H1 (cell line): Measurements from ENCODE around the gene GRM6. TPM values are rescaled to one million over a fixed set of nuclear protein-coding genes. Genes with fewer than 3 reads are reported as not detected.

Source experiments
- CTCF ChIA-PET: fragments of 300-600 bp; sonication (Branson Sonifier 250); formaldehyde crosslinking; loops from one replicate; lab custom pipeline; 2021; ENCODE audit not compliant: partially characterized antibody; lab: Charles Lee
- POLR2A ChIA-PET: fragments of 300-600 bp; sonication (Branson Sonifier 250); formaldehyde crosslinking; loops from one replicate; lab custom pipeline; 2021; ENCODE audit warnings: inconsistent platforms; ENCODE audit not compliant: partially characterized antibody; lab: Charles Lee
- DNase-seq, 2 experiments: peaks; one replicate each; pipeline versions ENCODE4 v3.0.0 to v3.0.0-alpha.2; 2010 to 2022; ENCODE audit warnings: low spot score in 2 of 2, low read depth in 1 of 2, mixed read lengths in 1 of 2
- FAIRE-seq: peaks from 2 replicates; lab custom pipeline; 2011; peaks lifted over from hg19 to GRCh38; lab: Jason Lieb, UNC
- H2AFZ ChIP-seq: 2 replicates; pipeline ENCODE4 v1.8.1; 2012; ENCODE audit warnings: low read length, inconsistent platforms
- H2AK5ac ChIP-seq: 2 replicates; pipeline ENCODE4 v1.6.1; 2013; ENCODE audit warnings: low read depth, low read length
- H2BK120ac ChIP-seq: replicated peaks from 2 replicates; pipeline ENCODE3; 2013; ENCODE audit warnings: low read depth, low read length, inconsistent platforms
- H2BK12ac ChIP-seq: 2 replicates; pipeline ENCODE4 v1.6.1; 2013; ENCODE audit warnings: low read depth, low read length
- H2BK15ac ChIP-seq: 2 replicates; pipeline ENCODE4 v1.6.1; 2013; ENCODE audit warnings: low read length
- H2BK20ac ChIP-seq: 2 replicates; pipeline ENCODE4 v1.6.1; 2013; ENCODE audit warnings: low read length
- H2BK5ac ChIP-seq: 2 replicates; pipeline ENCODE4 v1.6.1; 2013; ENCODE audit warnings: low read depth, low read length
- H3K14ac ChIP-seq: 2 replicates; pipeline ENCODE4 v1.6.1; 2013; ENCODE audit warnings: inconsistent platforms; ENCODE audit not compliant: insufficient read length
- H3K18ac ChIP-seq: 2 replicates; pipeline ENCODE4 v1.6.1; 2013; ENCODE audit warnings: low read length; ENCODE audit errors: extremely low read depth
- H3K23ac ChIP-seq: 2 replicates; pipeline ENCODE4 v1.6.1; 2013; ENCODE audit warnings: inconsistent platforms; ENCODE audit not compliant: insufficient read length
- H3K23me2 ChIP-seq: 2 replicates; pipeline ENCODE4 v1.6.1; 2013; ENCODE audit warnings: low read depth, low read length
- H3K27ac ChIP-seq: 2 replicates; pipeline ENCODE4 v1.6.1; 2011; ENCODE audit warnings: low read depth, low read length, inconsistent platforms
- H3K27me3 ChIP-seq, 4 experiments: replicated peaks in 1 of 4; 1 replicate in 1 of 4; 2 replicates in 3 of 4; pipeline versions ENCODE4 v1.6.1 to v1.8.1; 2011 to 2013; ENCODE audit warnings: low read length in 3 of 4, mild to moderate bottlenecking in 3 of 4, inconsistent platforms in 2 of 4, mixed read lengths in 2 of 4, moderate library complexity in 1 of 4; ENCODE audit not compliant: control insufficient read depth in 3 of 4, insufficient read depth in 3 of 4; ENCODE audit errors: extremely low read depth in 1 of 4
- H3K36me3 ChIP-seq, 4 experiments: 2 replicates each; pipeline versions ENCODE4 v1.6.1 to v1.8.1; 2011 to 2013; ENCODE audit warnings: mild to moderate bottlenecking in 4 of 4, low read length in 3 of 4, moderate library complexity in 2 of 4, control low read depth in 1 of 4, inconsistent platforms in 1 of 4; ENCODE audit not compliant: insufficient read depth in 4 of 4, control insufficient read depth in 2 of 4
- H3K4ac ChIP-seq: replicated peaks from 2 replicates; pipeline ENCODE3; 2013; ENCODE audit warnings: low read length, low read depth, mixed read lengths, inconsistent platforms; ENCODE audit not compliant: insufficient read length
- H3K4me1 ChIP-seq, 4 experiments: replicated peaks in 1 of 4; 1 replicate in 1 of 4; 2 replicates in 3 of 4; pipeline versions ENCODE4 v1.6.1 to v1.8.1; 2011 to 2013; ENCODE audit warnings: low read length in 3 of 4, inconsistent platforms in 2 of 4, mixed read lengths in 1 of 4; ENCODE audit not compliant: insufficient read depth in 4 of 4, control insufficient read depth in 3 of 4
- H3K4me2 ChIP-seq, 2 experiments: 2 replicates each; pipeline versions ENCODE4 v1.6.1 to v1.8.1; 2011 to 2013; ENCODE audit warnings: low read depth in 2 of 2, low read length in 2 of 2, control low read depth in 1 of 2, inconsistent platforms in 1 of 2, mild to moderate bottlenecking in 1 of 2; ENCODE audit not compliant: insufficient read depth in 1 of 2
- H3K4me3 ChIP-seq, 4 experiments: fragments of 200-600, 300-600 bp in 1 of 4; sonication (generic), shearing (Covaris generic), sonication (Bioruptor Twin) in 1 of 4; 2 replicates each; pipeline versions ENCODE4 v1.5.1 to v1.8.1; 2011 to 2016; ENCODE audit warnings: low read length in 4 of 4, low read depth in 3 of 4, control low read depth in 2 of 4, inconsistent platforms in 2 of 4, mild to moderate bottlenecking in 2 of 4, mixed read lengths in 1 of 4, moderate library complexity in 1 of 4; ENCODE audit not compliant: insufficient read depth in 2 of 4; ENCODE audit errors: extremely low read depth in 1 of 4
- H3K56ac ChIP-seq: replicated peaks from 2 replicates; pipeline ENCODE3; 2013; ENCODE audit warnings: low read depth, mild to moderate bottlenecking, mixed read lengths, low read length, inconsistent platforms; ENCODE audit not compliant: insufficient read length
- H3K79me1 ChIP-seq: 2 replicates; pipeline ENCODE4 v1.6.1; 2013; ENCODE audit warnings: low read depth, low read length, control low read depth
- H3K79me2 ChIP-seq, 2 experiments: 2 replicates each; pipeline versions ENCODE4 v1.6.1 to v1.8.1; 2012 to 2013; ENCODE audit warnings: low read length in 2 of 2, mild to moderate bottlenecking in 2 of 2, inconsistent platforms in 1 of 2; ENCODE audit not compliant: insufficient read depth in 2 of 2, control insufficient read depth in 1 of 2
- H3K9ac ChIP-seq, 4 experiments: replicated peaks in 1 of 4; 1 replicate in 1 of 4; 2 replicates in 3 of 4; pipeline versions ENCODE4 v1.6.1 to v1.8.1; 2011 to 2013; ENCODE audit warnings: low read depth in 3 of 4, low read length in 3 of 4, control low read depth in 2 of 4, mild to moderate bottlenecking in 2 of 4, moderate library complexity in 2 of 4, inconsistent platforms in 1 of 4; ENCODE audit errors: extremely low read depth in 1 of 4
- H3K9me3 ChIP-seq, 2 experiments: 2 replicates each; pipeline versions ENCODE4 v1.6.1 to v1.8.1; 2012 to 2013; ENCODE audit warnings: mild to moderate bottlenecking in 2 of 2, moderate library complexity in 2 of 2, control low read depth in 1 of 2, inconsistent platforms in 1 of 2, low read depth in 1 of 2, low read length in 1 of 2, mixed read lengths in 1 of 2; ENCODE audit not compliant: insufficient read depth in 2 of 2
- H4K20me1 ChIP-seq, 2 experiments: replicated peaks in 1 of 2; 2 replicates each; pipeline versions ENCODE3 to v1.8.1; 2011 to 2013; ENCODE audit warnings: inconsistent platforms in 2 of 2, low read length in 2 of 2, mild to moderate bottlenecking in 1 of 2; ENCODE audit not compliant: insufficient read depth in 2 of 2, control insufficient read depth in 1 of 2
- H4K5ac ChIP-seq: 2 replicates; pipeline ENCODE4 v1.6.1; 2013; ENCODE audit warnings: low read length, low read depth, mixed read lengths, inconsistent platforms; ENCODE audit not compliant: insufficient read length
- H4K8ac ChIP-seq: 2 replicates; pipeline ENCODE4 v1.8.0; 2013; ENCODE audit warnings: mild to moderate bottlenecking, moderate library complexity, low read length, inconsistent platforms; ENCODE audit not compliant: insufficient read depth; ENCODE audit errors: extremely low read depth
- H4K91ac ChIP-seq: replicated peaks from 2 replicates; pipeline ENCODE3; 2013; ENCODE audit warnings: low read length, mixed read lengths, inconsistent platforms; ENCODE audit not compliant: insufficient read length
- BCL11A ChIP-seq, 2 experiments: IDR thresholded peaks; one replicate each; pipeline ENCODE4 v1.6.1; 2011; ENCODE audit warnings: low read depth in 2 of 2, low read length in 2 of 2, mild to moderate bottlenecking in 2 of 2
- CEBPB ChIP-seq: IDR thresholded peaks from 2 replicates; pipeline ENCODE4 v1.6.1; 2012; ENCODE audit warnings: low read depth, low read length
- CTCF ChIP-seq, 3 experiments: IDR thresholded peaks; 1 replicate in 2 of 3; 2 replicates in 1 of 3; pipeline versions ENCODE4 v1.5.1 to v1.6.1; 2011; ENCODE audit warnings: low read length in 3 of 3, mild to moderate bottlenecking in 3 of 3, inconsistent platforms in 2 of 3, low read depth in 1 of 3, moderate library complexity in 1 of 3; ENCODE audit not compliant: insufficient read depth in 1 of 3; ENCODE audit errors: control extremely low read depth in 1 of 3
- EZH2 ChIP-seq: fragments of 200-600 bp; sonication (generic); IDR thresholded peaks from 2 replicates; pipeline ENCODE4 v1.7.1; 2012; ENCODE audit warnings: low read depth, mild to moderate bottlenecking, moderate library complexity, low read length, inconsistent platforms; ENCODE audit not compliant: severe bottlenecking
- MAFK ChIP-seq: IDR thresholded peaks from 2 replicates; pipeline ENCODE4 v1.6.1; 2012; ENCODE audit warnings: low read depth, mild to moderate bottlenecking, improper control_type of control experiment, low read length
- RAD21 ChIP-seq, 2 experiments: IDR thresholded peaks in 1 of 2; conservative IDR thresholded peaks in 1 of 2; 2 replicates each; pipeline ENCODE4 v1.6.1; 2011; ENCODE audit warnings: low read depth in 2 of 2, low read length in 2 of 2, improper control_type of control experiment in 1 of 2, inconsistent platforms in 1 of 2, mild to moderate bottlenecking in 1 of 2, moderate library complexity in 1 of 2
- SUZ12 ChIP-seq: fragments of 200-600 bp; sonication (generic); IDR thresholded peaks from 2 replicates; pipeline ENCODE4 v1.6.1; 2012; ENCODE audit warnings: mild to moderate bottlenecking, inconsistent platforms, low read length, moderate library complexity, mixed read lengths
- WGBS, 2 experiments: shearing (Covaris generic) in 1 of 2; methylation state at CpG; one replicate each; pipeline versions ENCODE4 v1.1.6 to v1.1.7; 2013 to 2015; ENCODE audit warnings: low lambda C conversion rate in 2 of 2, mixed read lengths in 2 of 2, inconsistent platforms in 1 of 2, low coverage in 1 of 2, missing lambda C conversion rate in 1 of 2; ENCODE audit not compliant: insufficient replicate concordance in 2 of 2, insufficient coverage in 1 of 2, insufficient read length in 1 of 2; ENCODE audit errors: extremely low coverage in 1 of 2, missing lambda C conversion rate in 1 of 2; 5-methylcytosine and 5-hydroxymethylcytosine counted together
- polyA plus RNA-seq, 7 experiments: library from polyadenylated mRNA; depleted of rRNA in 3 of 7; stranded (reverse) in 5 of 7; unstranded in 2 of 7; fragments of >200 nt in 5 of 7; fragments of 200-250 nt in 2 of 7; gene quantifications; 1 replicate in 5 of 7; 2 replicates in 1 of 7; 4 replicates in 1 of 7; pipeline versions ENCODE4 v1.2.1 to v1.2.3, GENCODE V29; 2011 to 2013; ENCODE audit warnings: missing spikeins in 2 of 7, mixed read lengths in 2 of 7
- total RNA-seq: library from RNA; stranded (reverse); fragmentation: NEBNext Ultra II Directional; extraction: Animal tissue kit (Norgen Biotek cat#: 25700); gene quantifications from 2 replicates; pipeline ENCODE4 v1.2.1, GENCODE V29; 2021
- TF ChIP-seq, protein P1 (sequence below): IDR thresholded peaks from 2 replicates; pipeline ENCODE4 v1.6.1; 2011; ENCODE audit warnings: low read depth, mild to moderate bottlenecking, low read length; ENCODE audit not compliant: insufficient read depth

GRM6 gene
- total and polyA plus RNA-seq, 2 of the 8 experiments (the other 6 are each of a cell fraction or from before 2014, with no cell fraction given), result not detected

GRCh38 chr5:178993955-178994579 is 1.1 kb downstream of the GRM6 start:
- Histone ChIP-seq H3K79me1 (no peaks in the 10 kb centered on the region), H3K36me3 (no peaks in the 10 kb centered on the region; a peak in 1 of 8 replicates), H3K56ac (no peak overlapping the region), H2AK5ac (no peak overlapping the region), H3K27ac (no peak overlapping the region), H3K27me3 (peaks cover 26 to 47% (median 44%) of the 10 kb centered on the region in 4 experiments), H4K20me1 (peaks cover 1 to 4% of the 10 kb centered on the region in 2 experiments), H4K8ac (peak overlapping the region; percentile 71), H3K4me2 (peak overlapping the region; percentile 68 to 87), H4K91ac (no peak overlapping the region), H3K23ac (no peak overlapping the region), H3K23me2 (peaks cover 9% of the 10 kb centered on the region; the same call in 1 of the 2 replicates), H3K4me1 (peaks cover 0 to 13% (median 1%) of the 10 kb centered on the region in 4 experiments; a peak in 5 of 7 replicates), H2BK20ac (no peak overlapping the region), H3K9ac (no peak overlapping the region), H3K18ac (no peak overlapping the region), H3K4ac (no peak overlapping the region), H3K4me3 (peak overlapping the region; percentile 15 to 58 (median 38); a peak in 7 of 8 replicates), H2AFZ (peak overlapping the region; percentile 81; the same call in 1 of the 2 replicates), H2BK5ac (no peak overlapping the region), H3K79me2 (no peaks in the 10 kb centered on the region), H3K14ac (no peak overlapping the region), H2BK15ac (no peak overlapping the region), H4K5ac (no peak overlapping the region), H2BK120ac (no peak overlapping the region), H2BK12ac (no peak overlapping the region), H3K9me3 (peaks cover 18 to 43% of the 10 kb centered on the region in 2 experiments; a peak in 3 of 4 replicates)
- WGBS, 2 experiments, result 43% methylated on average over 50 of the region's 53 CpGs; no CpG with 5 or more reads in 1 of the 2 experiments
- DNase-seq (no peak), FAIRE-seq (no peak)
- POLR2A ChIA-PET, result no interaction called here
- CTCF ChIA-PET, result interaction anchor here (1.6 kb wide), 1 partner anchor 14 kb away, joined by 4 read pairs; no protein-coding TSS in a partner anchor
- no peak for TF ChIP-seq EZH2
- TF ChIP-seq CTCF (IDR thresholded peaks at IDR 0.05; ENCODE audit: control extremely low read depth in 1 of 3, insufficient read depth in 1 of 3, low read depth in 1 of 3, low read length in 3 of 3), result no peak
- TF ChIP-seq, protein P1, sequence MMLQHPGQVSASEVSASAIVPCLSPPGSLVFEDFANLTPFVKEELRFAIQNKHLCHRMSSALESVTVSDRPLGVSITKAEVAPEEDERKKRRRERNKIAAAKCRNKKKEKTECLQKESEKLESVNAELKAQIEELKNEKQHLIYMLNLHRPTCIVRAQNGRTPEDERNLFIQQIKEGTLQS, result no peak
- TF ChIP-seq RAD21 (IDR thresholded peaks at IDR 0.05 in 1 of 2, conservative IDR thresholded peaks at IDR 0.05 in 1 of 2; ENCODE audit: low read depth in 2 of 2, low read length in 2 of 2), result no peak
- no peak for TF ChIP-seq BCL11A (IDR thresholded peaks at IDR 0.05; ENCODE audit: low read depth in 2 of 2, low read length in 2 of 2)
- no peak for TF ChIP-seq MAFK
- no peak for TF ChIP-seq SUZ12
- TF ChIP-seq CEBPB, result no peak
